Right renal pelvis (tissue), 4 donors: ENCODE measurements around the gene TMEM120A. TPM values are rescaled to one million over a fixed set of nuclear protein-coding genes. Genes with fewer than 3 reads are reported as not detected.

Experiments
- DNase-seq, 4 donors: peaks; one replicate each; pipeline ENCODE4 v3.0.0-alpha.2; 2013; ENCODE audit warnings: low read depth in 4 of 4, low spot score in 3 of 4, missing footprints in 1 of 4
- polyA plus RNA-seq, 4 donors: library from polyadenylated mRNA; unstranded; fragments of 120-200 nt; gene quantifications; one replicate each; pipeline ENCODE4 v1.2.1, GENCODE V29; 2013; ENCODE audit not compliant: insufficient read length in 4 of 4

TMEM120A gene
- polyA plus RNA-seq, 4 donors = 50.9 to 65.7 (median 55.6) TPM

GRCh38 chr7:75996476-75996875 is 2.1 kb upstream of the TMEM120A start:
- DNase-seq = no peak

GRCh38 chr7:75995996-75996395 is 1.6 kb upstream of the TMEM120A start:
- no peak for DNase-seq

DNA sequence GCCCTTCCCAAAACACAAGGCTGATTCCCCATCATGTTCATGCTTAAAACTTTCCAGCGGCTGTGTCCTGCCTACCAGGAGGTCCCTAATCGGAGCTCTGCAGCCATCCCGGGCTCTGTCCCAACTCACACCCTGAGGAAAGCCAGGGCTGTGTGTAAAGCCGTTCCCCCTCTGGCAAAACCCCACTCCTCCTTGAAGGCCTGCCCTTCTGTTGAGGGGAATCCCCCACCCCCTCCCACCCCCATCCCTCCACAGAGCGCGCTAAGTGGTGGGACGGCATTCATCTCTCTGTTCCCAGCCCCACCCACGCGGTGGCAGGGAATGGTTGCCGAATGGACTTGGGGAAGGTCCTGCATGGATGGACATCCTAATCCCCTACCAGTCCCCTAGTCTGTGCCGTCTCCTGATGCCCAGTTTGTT is 667 bp upstream of the TMEM120A start:
- no peak for DNase-seq

GRCh38 chr7:75993689-75994387 is 557 bp downstream of the TMEM120A start:
- DNase-seq = peak in 2 of 4 donors; percentile 12 to 29

GRCh38 chr7:75992083-75992755 is 2.2 kb downstream of the TMEM120A start:
- DNase-seq = no peak

- DNase-seq = no peak
Observed at GRCh38 chr7:75991531-75992082, 2.8 kb downstream of the TMEM120A start.

DNA sequence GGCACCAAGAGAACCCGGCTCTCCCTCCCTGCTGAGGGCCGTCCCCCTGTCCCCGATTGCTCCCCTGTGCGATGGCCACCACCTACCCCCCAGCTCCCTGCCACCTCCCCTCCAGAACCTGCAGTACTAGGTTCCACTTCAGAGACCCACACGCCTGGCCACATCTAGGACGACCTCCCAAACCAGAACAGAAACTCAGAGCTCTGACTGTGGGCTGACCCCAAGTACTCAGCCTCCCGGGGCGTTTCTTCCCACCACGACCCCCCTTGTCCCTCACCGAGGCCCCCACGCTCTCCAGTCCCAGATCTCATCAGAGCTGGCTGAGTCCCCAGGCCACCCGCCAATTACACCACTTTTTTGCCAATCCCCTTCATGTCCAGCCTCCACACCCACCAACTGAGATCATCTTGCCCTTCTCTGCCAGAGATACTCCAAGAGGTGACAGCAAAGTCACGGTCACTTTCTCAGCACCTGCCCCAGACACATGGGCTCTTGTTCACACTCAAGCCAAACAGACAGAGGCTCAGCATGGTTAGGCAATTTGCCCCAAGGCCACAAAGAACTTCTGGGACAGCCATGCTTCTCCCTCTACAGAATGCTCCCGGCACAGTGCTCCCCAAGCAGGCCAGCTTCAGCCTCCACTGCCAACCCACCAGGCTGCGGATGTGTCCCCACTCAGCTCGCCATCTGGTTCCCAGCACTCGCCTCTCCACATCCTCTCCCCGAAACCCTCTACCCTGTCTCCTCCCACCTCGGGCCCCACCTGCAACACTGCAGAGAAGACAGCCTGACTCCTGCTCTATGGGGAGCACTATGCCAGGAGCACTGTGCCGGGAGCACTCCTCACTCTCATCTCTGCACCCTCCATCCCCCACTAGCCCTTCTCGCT is 4.7 kb downstream of the TMEM120A start:
- peak in 1 of 4 donors; percentile 12 for DNase-seq

GRCh38 chr7:75988568-75989499 is 5.6 kb downstream of the TMEM120A start:
- no peak for DNase-seq

GRCh38 chr7:75987805-75988567 is 6.4 kb downstream of the TMEM120A start:
- DNase-seq = no peak

- no peak for DNase-seq
Observed at GRCh38 chr7:75987026-75987804, 7.2 kb downstream of the TMEM120A start.

DNA sequence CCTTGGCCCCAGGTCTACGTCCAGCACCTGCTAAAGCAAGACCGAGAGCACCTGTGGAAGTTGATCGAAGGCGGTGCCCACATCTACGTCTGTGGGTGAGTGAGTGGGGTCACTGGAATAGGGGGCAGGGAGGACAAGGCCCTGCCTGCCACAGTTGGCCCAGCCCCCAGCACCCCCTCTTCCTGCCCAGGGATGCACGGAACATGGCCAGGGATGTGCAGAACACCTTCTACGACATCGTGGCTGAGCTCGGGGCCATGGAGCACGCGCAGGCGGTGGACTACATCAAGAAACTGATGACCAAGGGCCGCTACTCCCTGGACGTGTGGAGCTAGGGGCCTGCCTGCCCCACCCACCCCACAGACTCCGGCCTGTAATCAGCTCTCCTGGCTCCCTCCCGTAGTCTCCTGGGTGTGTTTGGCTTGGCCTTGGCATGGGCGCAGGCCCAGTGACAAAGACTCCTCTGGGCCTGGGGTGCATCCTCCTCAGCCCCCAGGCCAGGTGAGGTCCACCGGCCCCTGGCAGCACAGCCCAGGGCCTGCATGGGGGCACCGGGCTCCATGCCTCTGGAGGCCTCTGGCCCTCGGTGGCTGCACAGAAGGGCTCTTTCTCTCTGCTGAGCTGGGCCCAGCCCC is 8.1 kb downstream of the TMEM120A start:
- DNase-seq = no peak

- no peak for DNase-seq
Observed at GRCh38 chr7:75985518-75986146, 8.8 kb downstream of the TMEM120A start.

- no peak for DNase-seq
Observed at GRCh38 chr7:75985009-75985517, 9.3 kb downstream of the TMEM120A start.

- DNase-seq = no peak
Observed at GRCh38 chr7:75984130-75985008, 10.0 kb downstream of the TMEM120A start.

DNA sequence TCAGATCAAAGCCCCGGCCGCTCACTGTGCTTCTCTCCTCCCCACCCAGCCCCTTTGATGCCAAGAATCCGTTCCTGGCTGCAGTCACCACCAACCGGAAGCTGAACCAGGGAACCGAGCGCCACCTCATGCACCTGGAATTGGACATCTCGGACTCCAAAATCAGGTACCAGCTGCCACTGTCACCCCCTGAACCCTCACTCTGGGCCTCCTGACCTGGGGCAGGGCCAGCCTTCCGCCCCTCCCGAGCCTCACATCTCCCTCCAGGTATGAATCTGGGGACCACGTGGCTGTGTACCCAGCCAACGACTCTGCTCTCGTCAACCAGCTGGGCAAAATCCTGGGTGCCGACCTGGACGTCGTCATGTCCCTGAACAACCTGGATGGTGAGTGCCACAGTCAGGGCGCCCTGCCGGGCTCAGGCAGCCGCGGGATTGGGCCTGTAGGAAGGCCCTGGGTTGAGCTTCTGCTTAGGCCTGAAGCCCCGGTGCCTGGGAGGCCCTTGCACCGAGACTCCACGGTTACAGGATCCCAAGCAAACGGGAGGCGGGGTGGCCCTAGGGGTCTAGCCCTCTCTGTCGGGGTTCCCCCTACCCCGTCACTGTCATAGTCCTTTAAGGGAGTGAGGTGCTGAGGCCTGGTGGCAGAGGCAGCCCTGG is 10.8 kb downstream of the TMEM120A start:
- no peak for DNase-seq
